Measurements from ENCODE around the gene BRPF1.

GRCh38 chr3:9689757-9690156, 41.8 kb upstream of the BRPF1 start:
- TF ChIP-seq CTCF (IDR thresholded peaks at IDR 0.05) (no peak), POLR2A (IDR thresholded peaks at IDR 0.05) (no peak)
